Skeletal muscle tissue (tissue), 4 donors: Measurements from ENCODE around the gene SHQ1. TPM values are rescaled to one million over a fixed set of nuclear protein-coding genes. Genes with fewer than 3 reads are reported as not detected.
"Not testable (repeated sequence)": the region's sequence is repeated elsewhere in the genome, so short reads cannot be mapped to it uniquely, and the experiment has no call there.

Source experiments
- H3K27ac ChIP-seq: one replicate; pipeline ENCODE4 v1.7.0; 2013; ENCODE audit warnings: mild to moderate bottlenecking, low read depth, low read length, inconsistent platforms
- H3K27me3 ChIP-seq, 3 donors: one replicate each; pipeline ENCODE4 v1.7.0; 2013; ENCODE audit warnings: low read length in 3 of 3; ENCODE audit not compliant: control insufficient read depth in 3 of 3, insufficient read depth in 3 of 3
- H3K36me3 ChIP-seq, 3 donors: one replicate each; pipeline ENCODE4 v1.7.0; 2013; ENCODE audit warnings: low read length in 3 of 3; ENCODE audit not compliant: control insufficient read depth in 3 of 3, insufficient read depth in 3 of 3
- H3K4me1 ChIP-seq, 3 donors: one replicate each; pipeline ENCODE4 v1.7.0; 2013; ENCODE audit warnings: low read length in 3 of 3, mild to moderate bottlenecking in 3 of 3; ENCODE audit not compliant: control insufficient read depth in 3 of 3, insufficient read depth in 3 of 3
- H3K4me3 ChIP-seq, 3 donors: one replicate each; pipeline ENCODE4 v1.7.0; 2013; ENCODE audit warnings: low read length in 3 of 3
- H3K9ac ChIP-seq, 3 donors: one replicate each; pipeline ENCODE4 v1.7.0; 2013; ENCODE audit warnings: low read length in 3 of 3, mild to moderate bottlenecking in 3 of 3, moderate library complexity in 2 of 3, low read depth in 1 of 3
- H3K9me3 ChIP-seq, 3 donors: one replicate each; pipeline ENCODE4 v1.7.0; 2013; ENCODE audit warnings: low read length in 3 of 3; ENCODE audit not compliant: control insufficient read depth in 3 of 3
- total RNA-seq: library from RNA; depleted of rRNA; stranded (reverse); fragments of >200 nt; gene quantifications from one replicate; pipeline ENCODE4 v1.2.3, GENCODE V29; 2014
- donor health status: Osteomylitis.

SHQ1 gene
- total RNA-seq, 1 donor from 2014 or later = 21.4 TPM

DNA sequence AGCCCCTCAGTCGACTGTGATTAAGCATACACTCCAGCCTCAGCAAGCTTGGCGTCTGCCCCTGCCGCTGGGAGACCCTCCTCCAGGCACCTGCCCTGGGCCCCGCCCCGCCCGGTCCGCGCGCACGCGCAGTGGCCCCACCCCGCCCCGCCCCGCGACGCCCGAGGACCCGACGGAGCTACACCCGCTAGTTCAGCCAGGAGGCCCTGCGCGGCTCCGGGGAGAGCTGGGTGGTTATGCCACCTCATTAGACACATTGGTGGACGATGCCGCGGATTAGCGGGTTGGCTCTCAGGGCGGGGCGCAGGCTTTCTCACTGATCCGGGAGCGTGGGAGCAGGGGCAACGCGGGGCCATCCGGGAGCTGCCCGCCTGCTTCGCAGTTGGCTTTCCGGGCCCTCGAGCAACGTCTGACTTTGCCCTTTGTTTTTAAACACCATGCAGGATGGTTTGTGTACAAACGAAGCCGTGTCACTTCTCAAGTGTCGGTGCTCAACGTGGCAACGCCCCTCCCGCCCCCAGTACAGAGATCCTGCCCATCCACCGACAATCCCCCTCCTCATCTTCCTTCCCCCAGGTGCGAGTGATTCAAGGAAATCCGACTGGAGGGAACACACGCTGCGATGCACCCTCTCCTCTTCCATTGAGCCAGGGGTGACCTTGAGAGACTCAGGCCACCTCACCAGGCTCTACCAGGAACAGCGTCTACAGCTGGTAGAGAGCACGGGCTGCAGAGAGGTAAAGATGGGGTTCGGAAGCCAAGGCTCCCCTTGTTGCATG lies 109.3 kb downstream of the SHQ1 start:
- peaks cover 0 to 9% (median 6%) of the 10 kb centered on the region in 3 donors for H3K4me1 ChIP-seq
- H3K27me3 ChIP-seq = peaks cover 7 to 22% (median 9%) of the 10 kb centered on the region in 3 donors
- peak overlapping the region in 2 of 3 donors; percentile 57 to 74 for H3K9ac ChIP-seq
- H3K27ac ChIP-seq = no peak overlapping the region
- peak overlapping the region; percentile 48 to 73 (median 48) for H3K4me3 ChIP-seq
- peaks cover 0 to 6% (median 3%) of the 10 kb centered on the region in 3 donors for H3K9me3 ChIP-seq
- H3K36me3 ChIP-seq = no peaks in the 10 kb centered on the region

DNA sequence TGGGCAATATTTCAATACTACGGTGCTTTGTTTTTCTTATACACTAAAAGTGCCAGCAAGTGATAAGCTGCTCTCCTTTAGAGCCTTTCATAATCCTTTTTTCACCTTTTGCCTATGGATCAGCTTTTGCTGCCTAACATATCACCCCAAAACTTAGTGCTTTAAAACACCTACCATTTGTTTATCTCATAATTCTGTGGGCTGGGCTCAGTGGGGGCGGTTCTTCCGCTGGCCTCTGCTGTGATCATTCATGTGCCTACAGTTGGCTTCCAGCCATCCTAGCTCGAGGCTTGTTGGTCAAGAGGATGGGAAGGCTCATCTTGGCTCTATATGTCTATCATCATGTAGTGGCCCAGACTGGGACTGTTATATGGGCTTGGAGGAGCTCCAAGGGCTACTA lies 113.2 kb downstream of the SHQ1 start:
- not testable (repeated sequence) for H3K9ac ChIP-seq, H3K9me3 ChIP-seq, H3K4me3 ChIP-seq, H3K27ac ChIP-seq, H3K36me3 ChIP-seq, H3K4me1 ChIP-seq
- H3K27me3 ChIP-seq = peaks cover 7 to 22% (median 9%) of the 10 kb centered on the region in 3 donors

DNA sequence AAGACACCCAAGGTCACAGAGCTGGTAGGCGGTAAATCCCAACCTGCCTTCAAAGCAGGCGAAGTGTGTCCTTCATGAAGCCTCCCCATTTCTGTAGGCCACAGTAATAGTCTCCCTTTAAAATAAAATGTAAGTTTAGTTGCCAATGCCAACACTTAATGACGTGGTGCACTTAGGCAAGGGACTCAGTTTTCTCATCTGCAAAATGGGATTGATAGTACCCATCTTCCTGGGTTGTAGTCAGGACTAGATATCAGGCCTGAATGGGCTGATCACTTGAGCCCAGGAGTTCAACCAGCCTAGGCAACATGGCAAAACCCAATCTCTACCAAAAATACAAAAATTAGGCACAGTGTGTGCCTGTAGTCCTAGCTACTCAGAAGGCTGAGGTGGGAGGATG lies 114.6 kb downstream of the SHQ1 start:
- Histone ChIP-seq H3K36me3 (no peaks in the 10 kb centered on the region), H3K4me1 (peaks cover 0 to 7% (median 6%) of the 10 kb centered on the region in 3 donors), H3K4me3 (no peak overlapping the region), H3K27ac (no peak overlapping the region), H3K9me3 (peaks cover 0 to 9% (median 6%) of the 10 kb centered on the region in 3 donors), H3K27me3 (peaks cover 7 to 13% (median 11%) of the 10 kb centered on the region in 3 donors), H3K9ac (no peak overlapping the region)

- not testable (repeated sequence) for H3K27ac ChIP-seq, H3K4me1 ChIP-seq, H3K36me3 ChIP-seq, H3K4me3 ChIP-seq, H3K9me3 ChIP-seq, H3K9ac ChIP-seq, H3K27me3 ChIP-seq
Measured at GRCh38 chr3:72732666-72733345, 115.4 kb downstream of the SHQ1 start.

DNA sequence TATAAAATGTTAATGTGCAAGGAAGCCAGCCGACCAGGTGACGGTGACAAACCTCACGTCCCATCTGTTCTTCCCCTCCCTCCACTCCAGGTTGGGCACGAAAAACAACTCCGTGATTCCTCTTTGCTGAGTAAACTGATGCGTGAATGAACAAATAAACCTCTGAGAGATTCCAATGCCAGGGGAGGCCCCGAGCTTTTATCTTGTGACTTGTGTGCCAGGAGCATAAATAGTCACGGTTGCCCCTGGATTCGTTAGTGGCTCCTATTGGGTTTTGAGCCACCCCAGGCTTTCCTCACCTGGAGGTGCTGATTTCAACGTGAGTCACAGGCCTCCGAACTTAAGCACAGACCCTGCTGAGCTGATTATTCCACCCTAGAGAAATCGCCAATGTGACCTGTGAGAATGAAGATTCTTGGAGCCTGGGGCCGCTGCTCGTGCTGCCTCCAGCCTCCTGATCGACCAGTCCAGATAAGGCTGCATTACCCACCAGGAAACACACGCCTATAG lies 119.2 kb downstream of the SHQ1 start:
- no peak overlapping the region for H3K4me3 ChIP-seq
- H3K9me3 ChIP-seq = peaks cover 0 to 4% (median 2%) of the 10 kb centered on the region in 3 donors
- H3K4me1 ChIP-seq = no peaks in the 10 kb centered on the region
- no peak overlapping the region for H3K9ac ChIP-seq
- no peak overlapping the region for H3K27ac ChIP-seq
- H3K36me3 ChIP-seq = no peaks in the 10 kb centered on the region
- H3K27me3 ChIP-seq = peaks cover 0 to 9% (median 3%) of the 10 kb centered on the region in 3 donors

DNA sequence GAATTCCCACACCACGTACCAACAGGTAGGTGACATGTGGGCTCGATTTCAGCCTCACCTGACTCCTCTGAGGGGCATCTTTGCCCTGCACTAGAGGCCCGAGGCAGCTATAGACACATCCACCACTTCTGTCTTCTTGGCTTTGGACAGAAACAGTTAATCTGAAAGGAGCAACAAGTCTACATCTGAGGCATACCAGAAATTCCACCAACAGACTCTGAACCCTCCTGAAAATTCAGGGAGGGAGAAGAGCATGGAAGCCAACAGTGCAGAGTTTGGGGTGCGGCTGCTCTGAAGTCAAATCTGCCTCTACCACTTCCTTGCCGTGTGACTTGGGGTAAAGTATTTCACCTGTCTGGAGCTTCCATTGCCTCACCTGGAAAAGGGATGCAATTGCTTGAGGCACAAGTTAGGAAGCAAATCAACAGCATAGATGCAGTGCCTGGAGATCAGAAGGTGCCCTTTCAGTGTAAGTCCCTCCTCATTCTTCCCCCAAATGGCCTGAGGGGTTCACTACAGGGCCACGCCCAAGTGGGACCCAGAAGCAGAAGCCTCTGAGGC lies 119.8 kb downstream of the SHQ1 start:
- Histone ChIP-seq H3K9ac (no peak overlapping the region), H3K9me3 (peaks cover 0 to 4% (median 2%) of the 10 kb centered on the region in 3 donors), H3K36me3 (no peaks in the 10 kb centered on the region), H3K4me1 (no peaks in the 10 kb centered on the region), H3K27me3 (peaks cover 0 to 9% (median 3%) of the 10 kb centered on the region in 3 donors), H3K4me3 (no peak overlapping the region), H3K27ac (no peak overlapping the region)

- Histone ChIP-seq H3K9me3 (no peaks in the 10 kb centered on the region), H3K4me3 (peak overlapping the region in 1 of 3 donors; percentile 23), H3K27ac (no peak overlapping the region), H3K36me3 (no peaks in the 10 kb centered on the region), H3K9ac (no peak overlapping the region), H3K27me3 (peaks cover 0 to 9% (median 3%) of the 10 kb centered on the region in 3 donors), H3K4me1 (no peaks in the 10 kb centered on the region)
Measured at GRCh38 chr3:72727726-72728125, 120.5 kb downstream of the SHQ1 start.

DNA sequence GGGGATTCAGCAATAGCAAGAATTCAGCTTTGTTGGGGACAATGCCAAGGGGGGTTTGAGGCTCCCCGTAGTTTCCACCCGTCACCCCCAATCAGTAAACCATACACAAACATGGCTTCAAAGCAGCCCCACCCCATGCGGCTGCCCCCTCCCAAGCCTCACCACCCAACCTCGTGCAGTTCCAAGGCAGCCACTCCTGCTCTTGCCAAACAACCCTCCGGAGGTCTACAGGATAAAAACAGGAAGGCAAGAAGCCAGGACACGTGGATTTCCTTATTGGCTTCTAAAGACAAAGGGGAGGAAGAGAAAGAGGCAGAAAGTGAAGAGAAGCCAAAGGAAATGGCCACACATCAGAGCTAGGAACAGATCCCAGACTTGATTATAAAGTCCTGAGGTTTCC lies 121.1 kb downstream of the SHQ1 start:
- H3K9me3 ChIP-seq = no peaks in the 10 kb centered on the region
- H3K4me1 ChIP-seq = no peaks in the 10 kb centered on the region
- H3K27ac ChIP-seq = no peak overlapping the region
- H3K27me3 ChIP-seq = peaks cover 0 to 9% (median 3%) of the 10 kb centered on the region in 3 donors
- no peaks in the 10 kb centered on the region for H3K36me3 ChIP-seq
- H3K9ac ChIP-seq = no peak overlapping the region
- H3K4me3 ChIP-seq = no peak overlapping the region

- H3K27me3 ChIP-seq = peaks cover 0 to 9% (median 3%) of the 10 kb centered on the region in 3 donors
Measured at GRCh38 chr3:72725229-72725628, 123.0 kb downstream of the SHQ1 start.

DNA sequence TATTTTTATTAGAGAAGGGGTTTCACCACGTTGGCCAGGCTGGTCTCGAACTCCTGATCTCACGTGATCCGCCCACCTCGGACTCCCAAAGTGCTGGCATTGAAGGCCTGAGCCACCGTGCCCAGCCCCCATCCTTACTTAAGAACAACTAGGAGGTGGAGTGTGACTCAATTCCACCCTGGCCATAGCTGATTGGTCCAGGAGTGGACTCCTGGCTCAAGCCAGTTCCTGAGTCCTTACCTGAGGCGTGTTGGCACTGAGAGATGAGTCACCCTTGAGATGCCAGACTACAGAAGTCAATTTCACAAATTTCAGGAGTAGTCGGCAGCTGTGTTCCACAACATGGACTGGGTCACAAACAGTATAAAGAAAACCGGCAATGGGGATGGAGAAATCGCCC lies 124.2 kb downstream of the SHQ1 start:
- Histone ChIP-seq H3K36me3 (no peaks in the 10 kb centered on the region), H3K27me3 (peaks cover 0 to 9% (median 3%) of the 10 kb centered on the region in 3 donors), H3K9ac (no peak overlapping the region), H3K9me3 (no peaks in the 10 kb centered on the region), H3K4me1 (no peaks in the 10 kb centered on the region), H3K27ac (no peak overlapping the region), H3K4me3 (no peak overlapping the region)

More at GRCh38 chr3:72725229-72725628, 123.0 kb downstream of the SHQ1 start:
- Histone ChIP-seq H3K9ac (no peak overlapping the region), H3K9me3 (no peaks in the 10 kb centered on the region), H3K27ac (no peak overlapping the region), H3K36me3 (no peaks in the 10 kb centered on the region), H3K4me3 (no peak overlapping the region), H3K4me1 (no peaks in the 10 kb centered on the region)
